Left renal pelvis (tissue), 4 donors: ENCODE data around the gene QKI. TPM values are rescaled to one million over a fixed set of nuclear protein-coding genes. Genes with fewer than 3 reads are reported as not detected.

Experiments used
- DNase-seq, 4 donors: peaks; one replicate each; pipeline ENCODE4 v3.0.0-alpha.2; 2013; ENCODE audit warnings: low read depth in 4 of 4, low spot score in 3 of 4
- polyA plus RNA-seq, 4 donors: library from polyadenylated mRNA; unstranded; fragments of 120-200 nt; gene quantifications; one replicate each; pipeline ENCODE4 v1.2.1, GENCODE V29; 2013; ENCODE audit not compliant: insufficient read length in 4 of 4

QKI gene
- polyA plus RNA-seq, 4 donors = 159 to 228 (median 212) TPM

- DNase-seq = no peak
Observed at GRCh38 chr6:163600781-163601180, 186.3 kb downstream of the QKI start.

DNA sequence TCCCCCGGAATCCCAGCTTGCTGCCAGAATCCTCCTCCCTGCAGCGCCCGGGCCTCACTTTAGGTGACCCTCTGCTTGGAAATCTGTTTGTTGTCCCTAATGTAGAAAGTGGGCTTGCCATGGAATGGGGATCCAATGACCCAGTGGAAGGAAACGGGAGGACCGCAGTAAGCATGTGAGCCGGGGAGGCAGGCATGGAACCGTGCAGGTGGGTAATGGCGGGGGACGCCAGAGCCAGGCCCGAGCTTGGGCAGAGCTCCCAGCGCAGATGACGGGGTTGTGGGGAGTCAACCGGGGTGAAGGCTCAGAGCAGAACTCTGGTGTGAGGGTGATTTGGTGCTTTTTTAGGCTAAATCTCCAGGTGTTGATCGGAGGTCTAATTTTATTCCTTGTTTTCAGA lies 188.3 kb downstream of the QKI start:
- no peak for DNase-seq

GRCh38 chr6:163603395-163603794 lies 188.9 kb downstream of the QKI start:
- DNase-seq = no peak

DNA sequence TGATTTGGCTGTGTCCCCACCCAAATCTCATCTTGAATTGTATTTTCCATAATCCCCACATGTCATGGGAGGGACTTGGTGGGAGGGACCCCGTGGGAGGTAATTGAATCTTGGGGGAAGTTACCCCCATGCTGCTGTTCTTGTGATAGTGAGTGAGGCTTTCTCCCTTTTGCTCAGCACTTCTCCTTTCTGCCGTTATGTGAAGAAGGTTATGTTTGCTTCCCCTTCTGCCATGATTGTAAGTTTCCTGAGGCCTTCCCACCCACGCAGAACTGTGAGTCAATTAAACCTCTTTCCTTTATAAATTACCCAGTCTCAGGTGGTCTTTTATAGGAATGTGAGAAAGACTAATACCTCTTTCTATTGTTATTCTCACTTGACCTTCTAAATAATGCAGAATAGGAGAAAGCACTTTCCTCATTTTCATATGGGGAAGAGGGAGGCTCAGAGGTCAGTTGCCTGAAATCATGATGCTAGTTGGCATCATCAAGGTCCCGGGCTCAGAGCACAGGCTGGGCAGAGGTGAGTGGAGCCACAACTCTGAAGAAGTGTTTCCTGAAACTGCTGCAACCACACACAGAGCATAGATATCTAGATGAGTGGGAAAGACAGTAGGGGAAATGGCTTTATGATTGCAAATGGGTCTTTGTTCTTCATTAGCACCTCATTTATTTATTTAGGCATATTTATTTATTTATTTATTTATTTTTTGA lies 191.0 kb downstream of the QKI start:
- DNase-seq = no peak

DNA sequence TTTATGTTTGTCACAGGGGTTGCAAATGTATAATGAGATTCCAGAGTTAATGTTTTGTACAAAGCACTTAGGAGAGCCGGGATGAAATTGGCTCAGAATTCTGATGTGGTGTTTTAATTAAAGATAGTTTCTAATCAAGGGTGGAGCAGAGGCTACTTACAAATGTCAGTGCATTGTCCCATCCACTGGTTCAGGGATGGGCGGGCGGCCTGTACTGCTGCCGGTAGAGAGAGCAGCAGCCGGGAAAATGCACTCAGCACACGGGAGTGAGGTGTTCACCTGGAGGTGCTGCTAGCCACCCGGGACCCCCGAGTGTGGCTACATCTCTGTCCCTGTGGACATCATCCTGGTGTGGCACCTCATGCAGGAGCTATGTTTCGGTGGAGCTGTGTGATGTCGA lies 193.3 kb downstream of the QKI start:
- DNase-seq = no peak

DNA sequence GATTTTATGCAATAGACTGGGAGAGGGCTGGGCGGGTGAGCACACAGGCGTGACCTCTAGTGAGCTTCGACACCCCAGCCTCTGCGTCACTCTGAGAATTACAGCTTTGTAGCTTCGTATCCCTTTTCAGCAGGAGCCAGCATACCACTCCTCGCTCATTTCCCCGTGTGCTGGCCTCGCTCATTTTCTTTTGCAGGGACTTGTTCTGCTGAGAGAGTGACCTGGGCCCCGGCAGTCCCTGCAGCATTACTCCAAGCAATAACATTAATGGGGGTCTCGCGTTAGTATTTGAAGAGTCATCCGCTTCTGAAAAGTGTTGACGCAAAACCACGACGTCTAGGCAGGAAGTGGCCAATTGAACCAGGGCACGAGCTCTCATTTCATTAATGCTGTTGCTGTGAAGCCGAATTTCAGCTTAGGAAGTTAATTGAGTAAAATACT lies 193.7 kb downstream of the QKI start:
- peak in 2 of 4 donors; percentile 22 to 23 for DNase-seq

DNA sequence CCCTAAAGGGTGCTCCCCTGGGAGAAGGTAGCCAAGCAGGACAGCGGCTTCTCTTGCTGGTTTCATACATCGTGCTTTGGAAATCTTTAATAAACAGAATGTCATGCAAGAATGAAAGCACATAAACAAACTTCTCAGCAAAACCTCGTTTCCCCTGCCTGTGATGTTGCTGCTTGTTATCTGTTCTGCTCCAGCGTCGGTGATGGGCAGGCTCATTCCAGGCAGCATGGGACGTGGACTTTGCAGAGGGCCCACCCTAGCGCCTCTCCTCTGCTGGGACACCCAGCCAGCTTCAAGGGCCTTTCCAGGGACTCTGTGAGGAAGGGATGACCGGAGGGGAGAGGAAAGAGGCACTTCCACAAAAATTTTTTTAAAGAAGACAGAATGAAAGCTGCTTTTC lies 197.7 kb downstream of the QKI start:
- no peak for DNase-seq

- no peak for DNase-seq
Observed at GRCh38 chr6:163613025-163613424, 198.5 kb downstream of the QKI start.

DNA sequence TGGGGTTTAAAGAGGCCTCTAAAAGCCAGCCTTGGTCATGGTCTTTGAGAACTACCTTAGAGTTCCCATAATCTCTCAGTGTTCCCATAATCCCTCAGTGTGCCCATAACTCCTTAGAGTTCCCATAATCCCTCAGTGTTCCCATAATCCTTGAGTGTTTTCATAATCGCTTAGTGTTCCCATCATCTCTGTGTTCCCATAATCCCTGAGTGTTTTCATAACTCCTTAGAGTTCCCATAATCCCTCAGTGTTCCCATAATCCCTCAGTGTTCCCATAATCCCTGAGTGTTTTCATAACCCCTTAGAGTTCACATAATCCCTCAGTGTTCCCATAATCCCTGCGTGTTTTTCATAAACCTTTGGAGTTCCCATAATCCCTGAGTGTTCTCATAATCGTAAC lies 199.2 kb downstream of the QKI start:
- DNase-seq = no peak

- no peak for DNase-seq
Observed at GRCh38 chr6:163616452-163616851, 201.9 kb downstream of the QKI start.

- no peak for DNase-seq
Observed at GRCh38 chr6:163617549-163617948, 203.0 kb downstream of the QKI start.

DNA sequence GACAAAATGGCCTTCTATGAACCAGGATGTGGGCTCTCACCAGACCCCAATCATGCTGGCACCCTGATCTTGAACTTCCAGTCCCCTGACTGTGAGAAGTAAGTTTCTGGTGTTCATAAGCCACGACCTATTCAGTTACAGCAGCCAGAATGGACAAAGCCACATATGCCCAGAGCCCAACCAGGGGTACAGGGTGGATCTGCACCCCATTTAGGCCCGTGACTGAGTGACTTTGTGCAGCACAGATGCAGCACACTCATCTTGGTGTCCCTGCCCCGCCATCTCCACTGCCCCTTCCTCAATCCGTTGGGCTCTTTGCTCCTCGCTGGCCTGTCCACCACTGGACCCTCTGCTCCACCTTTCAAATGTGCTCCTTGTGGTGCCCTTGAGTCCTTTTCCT lies 205.6 kb downstream of the QKI start:
- DNase-seq = no peak

DNA sequence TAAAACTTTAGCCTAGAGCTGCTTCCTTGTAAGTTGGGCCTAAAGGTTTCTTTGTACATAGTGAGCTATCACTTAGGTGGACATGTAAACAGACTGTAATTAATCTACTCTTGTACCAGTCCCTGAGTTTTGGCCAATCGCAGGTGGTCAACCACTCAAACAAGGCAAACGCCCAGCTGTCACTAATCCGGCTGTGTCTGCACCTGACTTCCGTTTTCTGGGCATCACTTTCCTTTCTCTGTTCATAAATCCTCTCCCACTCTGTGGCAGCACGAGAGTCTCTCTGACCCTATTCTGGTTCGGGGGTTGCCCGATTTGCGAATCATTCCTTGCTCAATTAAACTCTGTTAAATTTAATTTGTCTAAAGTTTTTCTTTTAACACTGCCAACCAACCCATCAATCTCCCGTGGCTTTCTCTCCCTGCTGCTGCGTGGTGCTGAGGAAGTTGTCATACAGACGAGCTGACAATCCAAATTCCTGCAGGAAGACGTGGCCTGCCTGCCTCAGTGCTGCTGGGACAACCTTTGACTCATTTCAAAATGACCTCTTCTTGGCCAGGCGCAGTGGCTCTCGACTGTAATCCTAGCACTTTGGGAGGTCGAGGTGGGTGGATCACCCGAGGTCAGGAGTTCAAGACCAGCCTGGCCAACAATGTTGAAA lies 206.3 kb downstream of the QKI start:
- DNase-seq = no peak

GRCh38 chr6:163625265-163625664 lies 210.7 kb downstream of the QKI start:
- no peak for DNase-seq

DNA sequence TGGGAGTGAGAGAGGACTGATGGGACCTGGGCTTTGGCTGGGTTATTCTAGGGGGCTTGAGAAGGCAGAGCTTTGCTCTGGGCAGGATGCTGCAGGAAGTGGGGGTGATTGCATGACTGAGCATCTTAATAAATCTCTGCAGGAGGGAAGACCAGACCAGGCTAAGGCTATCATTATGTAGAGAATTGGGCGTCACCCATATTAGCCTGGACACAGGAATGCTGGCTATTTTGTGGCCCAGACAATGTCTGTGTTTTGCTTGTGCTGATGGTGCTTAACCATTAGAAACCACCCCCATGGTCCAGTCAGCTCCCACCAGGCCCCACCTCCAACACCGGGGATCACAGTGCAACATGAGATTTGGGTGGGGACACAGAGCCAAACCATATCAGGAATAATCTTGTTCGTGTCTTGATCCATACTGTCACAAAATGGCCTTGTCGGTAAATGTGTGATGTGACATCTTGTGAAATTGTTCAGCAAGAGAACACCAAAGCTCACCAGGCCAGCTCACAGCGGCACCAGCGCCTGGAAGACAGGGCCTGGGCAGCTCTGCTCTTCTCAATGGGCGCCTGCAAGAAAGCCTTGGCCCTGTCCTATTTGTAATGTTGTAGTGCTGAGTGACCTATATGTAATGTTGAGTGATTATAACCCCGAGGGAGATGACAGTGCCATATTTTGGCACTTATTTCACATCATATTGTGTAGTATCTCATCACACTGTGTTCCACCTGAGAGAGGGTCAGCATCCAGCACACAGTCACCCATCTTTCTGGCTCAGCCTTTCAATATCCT lies 211.8 kb downstream of the QKI start:
- DNase-seq = no peak

GRCh38 chr6:163627274-163628062 lies 212.9 kb downstream of the QKI start:
- DNase-seq = no peak
